Body of pancreas (tissue), 4 donors: ENCODE data around the gene GPR146.

ENCODE experiments used
- CTCF ChIP-seq, 7 experiments: fragments of 450-650 bp in 4 of 7; fragments of 200-600 bp in 3 of 7; sonication (generic) in 3 of 7; IDR thresholded peaks; one replicate each; pipeline ENCODE4 v1.5.1; 2016 to 2019; ENCODE audit warnings: antibody characterized with exemption in 7 of 7
- POLR2A ChIP-seq, 3 donors: fragments of 450-650 bp; IDR thresholded peaks; one replicate each; pipeline ENCODE4 v1.6.1; 2016; ENCODE audit warnings: antibody characterized with exemption in 3 of 3, mild to moderate bottlenecking in 2 of 3

- TF ChIP-seq CTCF (IDR thresholded peaks at IDR 0.05) (no peak), POLR2A (IDR thresholded peaks at IDR 0.05) (no peak)
Observed at GRCh38 chr7:1079546-1079945, 35.2 kb downstream of the GPR146 start.
